GM12872 (cell line): Measurements from ENCODE around the gene RTL10.

Experiments used
- TF ChIP-seq, protein P1 (sequence below): IDR thresholded peaks from 3 replicates; pipeline ENCODE4 v1.5.1; 2011; ENCODE audit warnings: low read depth, mild to moderate bottlenecking, low read length, moderate library complexity; ENCODE audit not compliant: insufficient read depth

The RTL10 gene

DNA sequence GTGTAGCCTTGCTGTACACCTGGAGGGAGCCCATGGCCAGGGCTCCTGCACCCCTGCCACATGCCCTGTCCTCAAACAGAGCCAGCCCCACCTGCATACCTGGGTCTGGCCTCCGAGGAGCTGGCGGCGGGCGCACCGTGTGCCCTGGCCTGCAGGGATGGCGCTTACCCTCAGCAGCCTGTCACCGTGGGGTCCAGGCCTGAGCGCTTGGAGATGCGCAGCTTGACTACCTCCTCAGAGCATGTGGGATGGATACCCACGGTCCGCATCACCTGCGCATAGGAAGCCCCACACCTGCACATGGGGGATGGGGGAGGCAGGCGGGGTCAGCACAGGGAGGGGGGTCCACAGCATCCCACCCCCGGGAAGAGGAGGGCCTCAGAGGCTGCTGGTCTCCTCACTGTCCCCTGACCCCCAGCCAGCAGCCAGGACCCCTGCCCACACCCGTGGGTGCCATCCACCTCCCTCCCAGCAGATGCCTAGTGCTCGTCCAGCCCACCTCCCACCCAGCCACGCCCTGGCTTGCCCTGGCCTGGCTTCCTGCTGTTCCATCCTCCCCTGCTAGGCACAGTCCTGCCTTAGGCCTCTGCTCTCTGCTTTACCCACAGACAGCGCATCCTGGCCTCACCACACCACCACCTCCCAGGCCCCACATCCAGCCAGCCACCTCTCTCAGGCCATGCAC, 22.4 kb upstream of the RTL10 start:
- TF ChIP-seq, protein P1, sequence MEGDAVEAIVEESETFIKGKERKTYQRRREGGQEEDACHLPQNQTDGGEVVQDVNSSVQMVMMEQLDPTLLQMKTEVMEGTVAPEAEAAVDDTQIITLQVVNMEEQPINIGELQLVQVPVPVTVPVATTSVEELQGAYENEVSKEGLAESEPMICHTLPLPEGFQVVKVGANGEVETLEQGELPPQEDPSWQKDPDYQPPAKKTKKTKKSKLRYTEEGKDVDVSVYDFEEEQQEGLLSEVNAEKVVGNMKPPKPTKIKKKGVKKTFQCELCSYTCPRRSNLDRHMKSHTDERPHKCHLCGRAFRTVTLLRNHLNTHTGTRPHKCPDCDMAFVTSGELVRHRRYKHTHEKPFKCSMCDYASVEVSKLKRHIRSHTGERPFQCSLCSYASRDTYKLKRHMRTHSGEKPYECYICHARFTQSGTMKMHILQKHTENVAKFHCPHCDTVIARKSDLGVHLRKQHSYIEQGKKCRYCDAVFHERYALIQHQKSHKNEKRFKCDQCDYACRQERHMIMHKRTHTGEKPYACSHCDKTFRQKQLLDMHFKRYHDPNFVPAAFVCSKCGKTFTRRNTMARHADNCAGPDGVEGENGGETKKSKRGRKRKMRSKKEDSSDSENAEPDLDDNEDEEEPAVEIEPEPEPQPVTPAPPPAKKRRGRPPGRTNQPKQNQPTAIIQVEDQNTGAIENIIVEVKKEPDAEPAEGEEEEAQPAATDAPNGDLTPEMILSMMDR: no peak

DNA sequence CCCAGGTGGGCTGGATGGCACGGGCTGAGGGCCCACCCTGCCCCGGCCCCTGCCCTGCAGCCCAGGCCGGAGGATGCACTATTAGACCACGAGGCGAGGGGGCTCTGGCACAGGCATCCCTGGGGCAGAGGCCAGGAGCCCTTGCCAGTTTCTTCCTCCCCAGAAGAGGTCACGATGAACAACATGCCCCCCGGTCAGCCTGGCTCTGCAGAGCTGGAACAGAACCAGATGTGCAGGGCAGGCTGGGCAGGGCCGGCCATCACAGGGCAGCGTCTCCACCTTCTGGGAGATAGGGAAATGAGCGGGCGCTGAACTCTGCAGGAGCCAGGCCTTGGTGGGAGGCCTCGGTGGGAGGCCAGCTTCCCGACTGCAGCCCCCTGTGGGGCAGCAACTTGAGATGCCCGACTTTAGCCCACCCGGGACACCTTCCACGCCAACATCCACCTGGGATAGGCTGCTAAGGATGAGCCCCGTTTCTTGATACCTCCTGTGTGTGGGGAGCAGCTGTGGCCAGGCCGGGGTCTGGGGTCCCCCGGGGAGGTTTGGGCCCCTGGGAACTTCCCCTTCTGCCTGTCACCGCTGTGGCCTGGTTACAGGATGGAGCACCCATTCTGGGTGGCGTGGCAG, 21.8 kb upstream of the RTL10 start:
- TF ChIP-seq, protein P1: no peak

DNA sequence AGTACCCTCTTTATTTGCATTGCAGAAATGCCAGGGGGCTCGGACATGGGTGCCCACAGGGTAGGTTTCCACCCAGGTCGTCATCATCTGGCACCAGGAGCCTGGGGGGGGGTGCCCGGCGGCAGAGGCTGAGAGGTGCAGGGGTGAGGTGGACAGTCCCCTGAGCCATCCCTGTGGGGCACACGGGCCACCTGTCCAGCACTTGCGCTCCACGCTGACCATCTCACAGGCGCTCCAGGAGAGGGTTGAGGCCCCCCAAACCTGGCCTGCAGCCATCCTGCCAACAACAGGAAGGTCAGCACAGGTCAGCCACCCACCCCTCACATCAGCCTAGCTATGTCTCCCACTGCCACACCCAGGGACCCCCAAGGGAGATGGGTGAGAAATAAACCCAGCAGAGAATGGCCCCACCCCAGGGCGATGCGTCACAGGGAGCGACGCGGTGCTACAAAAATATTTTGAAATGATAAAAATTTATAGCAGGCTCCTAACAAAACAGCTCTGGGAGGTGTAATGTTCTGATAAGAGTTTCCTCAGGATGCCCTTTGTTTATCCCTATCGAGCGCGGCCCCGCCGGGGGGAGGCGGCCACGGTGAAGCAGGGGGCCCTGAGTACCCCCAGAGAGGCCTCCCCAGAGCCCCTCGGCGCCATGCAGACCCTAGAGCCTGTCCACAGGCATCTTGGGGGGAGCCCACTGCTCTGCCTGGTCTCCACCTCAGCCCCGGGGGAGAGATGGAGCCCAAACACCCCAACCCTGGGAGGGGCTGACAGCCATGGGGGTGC, 21.0 kb upstream of the RTL10 start:
- TF ChIP-seq, protein P1: no peak

- TF ChIP-seq, protein P1: no peak
These were observed 20.4 kb upstream of the RTL10 start for GRCh38 chr22:19875061-19875530.

GRCh38 chr22:19874307-19875060, 19.8 kb upstream of the RTL10 start:
- TF ChIP-seq, protein P1: no peak

GRCh38 chr22:19873960-19874306, 19.3 kb upstream of the RTL10 start:
- TF ChIP-seq, protein P1: no peak
